Measurements from ENCODE around the gene IL18RAP. TPM values are rescaled to one million over a fixed set of nuclear protein-coding genes. Genes with fewer than 3 reads are reported as not detected.
A peak's percentile ranks its signal among the peaks of the same experiment; 100 is the strongest.

IL18RAP gene
- total RNA-seq, 1 experiment from 2014 or later: 0.06 TPM

GRCh38 chr2:102423368-102423767 lies 408 bp downstream of the IL18RAP start:
- DNase-seq (ENCODE audit: low spot score): no peak

GRCh38 chr2:102424754-102425153 lies 1.8 kb downstream of the IL18RAP start:
- no peak for DNase-seq (ENCODE audit: low spot score)

- no peak for DNase-seq (ENCODE audit: low spot score)
Observed at GRCh38 chr2:102425441-102426132, 2.6 kb downstream of the IL18RAP start.

GRCh38 chr2:102427249-102427648 lies 4.3 kb downstream of the IL18RAP start:
- DNase-seq (ENCODE audit: low spot score): no peak

- no peak for DNase-seq (ENCODE audit: low spot score)
Observed at GRCh38 chr2:102428573-102428972, 5.6 kb downstream of the IL18RAP start.

- DNase-seq (ENCODE audit: low spot score): no peak
Observed at GRCh38 chr2:102432386-102432785, 9.4 kb downstream of the IL18RAP start.

- DNase-seq (ENCODE audit: low spot score): no peak
Observed at GRCh38 chr2:102433973-102434654, 11.2 kb downstream of the IL18RAP start.

GRCh38 chr2:102434655-102435381 lies 11.9 kb downstream of the IL18RAP start:
- no peak for DNase-seq (ENCODE audit: low spot score)

GRCh38 chr2:102435741-102436140 lies 12.8 kb downstream of the IL18RAP start:
- no peak for DNase-seq (ENCODE audit: low spot score)

GRCh38 chr2:102436323-102436722 lies 13.4 kb downstream of the IL18RAP start:
- DNase-seq (ENCODE audit: low spot score): peak; percentile 24

- no peak for DNase-seq (ENCODE audit: low spot score)
Observed at GRCh38 chr2:102437122-102437521, 14.2 kb downstream of the IL18RAP start.

GRCh38 chr2:102438111-102438510 lies 15.2 kb downstream of the IL18RAP start:
- no peak for DNase-seq (ENCODE audit: low spot score)

GRCh38 chr2:102438578-102438977 lies 15.6 kb downstream of the IL18RAP start:
- DNase-seq (ENCODE audit: low spot score): no peak

GRCh38 chr2:102439065-102439695 lies 16.2 kb downstream of the IL18RAP start:
- DNase-seq (ENCODE audit: low spot score): peak; percentile 38

- DNase-seq (ENCODE audit: low spot score): peak; percentile 22
Observed at GRCh38 chr2:102442967-102443828, 20.2 kb downstream of the IL18RAP start.

GRCh38 chr2:102444233-102444632 lies 21.3 kb downstream of the IL18RAP start:
- no peak for DNase-seq (ENCODE audit: low spot score)

GRCh38 chr2:102446936-102447335 lies 24.0 kb downstream of the IL18RAP start:
- DNase-seq (ENCODE audit: low spot score): no peak

GRCh38 chr2:102449370-102449974 lies 26.5 kb downstream of the IL18RAP start:
- DNase-seq (ENCODE audit: low spot score): peak; percentile 25

- no peak for DNase-seq (ENCODE audit: low spot score)
Observed at GRCh38 chr2:102451968-102452367, 29.0 kb downstream of the IL18RAP start.

GRCh38 chr2:102453501-102453900 lies 30.5 kb downstream of the IL18RAP start:
- no peak for DNase-seq (ENCODE audit: low spot score)

Data from H4 (cell line).